GM19238 (cell line): ENCODE measurements around the gene EDAR.

Experiments
- DNase-seq: peaks from one replicate; pipeline ENCODE4 v3.0.0; 2011; ENCODE audit warnings: low spot score; ENCODE audit not compliant: insufficient read length

The EDAR gene

GRCh38 chr2:108968619-108969018 lies 20.4 kb downstream of the EDAR start:
- DNase-seq = no peak

- DNase-seq = no peak
These were observed 21.3 kb downstream of the EDAR start for GRCh38 chr2:108967757-108968156.

- no peak for DNase-seq
These were observed 23.3 kb downstream of the EDAR start for GRCh38 chr2:108965540-108966289.

- no peak for DNase-seq
These were observed 26.0 kb downstream of the EDAR start for GRCh38 chr2:108963057-108963456.

- no peak for DNase-seq
These were observed 27.2 kb downstream of the EDAR start for GRCh38 chr2:108961796-108962195.

GRCh38 chr2:108960006-108960405 lies 29.0 kb downstream of the EDAR start:
- no peak for DNase-seq

GRCh38 chr2:108959401-108959800 lies 29.6 kb downstream of the EDAR start:
- no peak for DNase-seq

- no peak for DNase-seq
These were observed 30.2 kb downstream of the EDAR start for GRCh38 chr2:108958632-108959341.

- DNase-seq = no peak
These were observed 31.0 kb downstream of the EDAR start for GRCh38 chr2:108958002-108958401.

- no peak for DNase-seq
These were observed 32.6 kb downstream of the EDAR start for GRCh38 chr2:108956375-108956774.

- DNase-seq = no peak
These were observed 38.5 kb downstream of the EDAR start for GRCh38 chr2:108950369-108951135.

GRCh38 chr2:108949316-108950239 lies 39.4 kb downstream of the EDAR start:
- DNase-seq = no peak

GRCh38 chr2:108947271-108947907 lies 41.6 kb downstream of the EDAR start:
- DNase-seq = no peak

GRCh38 chr2:108946442-108946841 lies 42.6 kb downstream of the EDAR start:
- DNase-seq = no peak

- DNase-seq = no peak
These were observed 43.1 kb downstream of the EDAR start for GRCh38 chr2:108945969-108946368.

- no peak for DNase-seq
These were observed 44.3 kb downstream of the EDAR start for GRCh38 chr2:108944601-108945331.

GRCh38 chr2:108943751-108944150 lies 45.3 kb downstream of the EDAR start:
- DNase-seq = no peak

- DNase-seq = no peak
These were observed 46.1 kb downstream of the EDAR start for GRCh38 chr2:108942888-108943287.

GRCh38 chr2:108942231-108942825 lies 46.7 kb downstream of the EDAR start:
- no peak for DNase-seq

GRCh38 chr2:108941767-108942166 lies 47.3 kb downstream of the EDAR start:
- no peak for DNase-seq
